ENCODE measurements around the gene DPP7.
A peak's percentile ranks its signal among the peaks of the same experiment; 100 is the strongest.

DPP7 gene

GRCh38 chr9:137114613-137115393 lies at the start of gene DPP7:
DPP7 (minus strand) TSS chr9:137114733; CDS start chr9:137114713, 20 bp downstream.
- peak; percentile 83 for DNase-seq

DNA sequence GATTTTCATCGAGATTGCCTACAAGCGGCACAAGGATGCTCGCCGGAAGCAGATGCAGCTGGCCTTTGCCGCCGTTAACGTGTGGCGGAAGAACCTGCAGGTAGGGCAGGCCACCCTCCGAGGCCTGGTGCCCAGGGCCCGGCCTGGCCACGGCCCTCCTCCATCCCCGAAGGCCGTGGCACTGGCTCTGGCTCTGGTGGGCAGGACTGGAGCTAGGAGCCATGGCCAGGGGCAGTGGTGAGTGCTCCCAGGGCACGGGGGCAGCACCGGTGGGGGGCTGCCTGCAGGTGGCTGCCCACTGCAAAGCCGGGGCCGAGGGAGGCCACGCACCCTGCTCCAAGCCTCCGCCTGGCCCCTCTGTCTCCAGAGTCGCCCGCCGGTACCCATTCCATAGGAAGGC lies 49.3 kb upstream of the DPP7 start:
- DNase-seq = no peak

- DNase-seq = no peak
Observed at GRCh38 chr9:137163365-137163715, 48.8 kb upstream of the DPP7 start.

GRCh38 chr9:137162505-137163364 lies 48.2 kb upstream of the DPP7 start:
- DNase-seq = peak; percentile 74

- peak; percentile 83 for DNase-seq
Observed at GRCh38 chr9:137161558-137162486, 47.3 kb upstream of the DPP7 start.

- peak; percentile 93 for DNase-seq
Observed at GRCh38 chr9:137160716-137161557, 46.4 kb upstream of the DPP7 start.

DNA sequence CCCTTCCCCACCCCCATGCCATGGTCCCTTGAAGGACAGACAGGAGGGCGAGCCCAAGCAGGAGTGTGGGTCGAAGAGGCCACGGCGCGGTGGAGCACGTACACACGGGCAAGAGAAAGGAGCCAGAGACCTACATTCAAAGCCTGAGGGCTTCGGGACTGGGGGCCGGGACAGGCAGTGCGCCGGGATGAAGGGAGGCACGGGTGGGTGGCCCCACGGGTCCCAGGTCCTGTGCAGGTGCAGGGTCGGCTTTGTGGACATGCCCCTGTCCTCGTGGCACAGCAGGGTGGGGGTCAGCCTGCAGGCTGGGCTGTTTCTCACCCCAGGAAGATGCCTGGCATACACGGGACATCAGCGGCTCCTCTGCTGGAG lies 45.5 kb upstream of the DPP7 start:
- DNase-seq = no peak

GRCh38 chr9:137159105-137160053 lies 44.8 kb upstream of the DPP7 start:
- DNase-seq = no peak

DNA sequence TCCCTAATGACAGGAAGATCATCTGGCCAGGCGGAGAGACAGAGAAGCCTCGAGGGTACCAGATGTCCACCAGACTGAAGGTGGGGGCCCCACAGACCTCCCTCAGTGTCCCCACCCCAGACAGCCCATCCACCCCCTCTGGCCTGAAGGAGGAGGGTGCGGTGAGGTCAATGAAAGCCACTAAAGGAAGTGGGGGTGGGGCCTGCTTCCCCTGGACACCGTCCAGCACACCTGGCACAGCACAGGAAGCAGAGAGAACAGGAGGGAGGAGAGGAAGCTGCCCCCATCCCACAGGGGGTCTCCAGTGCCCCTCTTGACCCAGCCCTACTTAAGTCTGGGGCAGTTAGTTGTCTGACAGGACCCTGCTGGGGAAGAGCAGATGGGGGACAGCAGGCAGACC lies 44.1 kb upstream of the DPP7 start:
- DNase-seq = peak; percentile 72

- no peak for DNase-seq
Observed at GRCh38 chr9:137157618-137158415, 43.3 kb upstream of the DPP7 start.

GRCh38 chr9:137156567-137157375 lies 42.2 kb upstream of the DPP7 start:
- peak; percentile 78 for DNase-seq

- DNase-seq = no peak
Observed at GRCh38 chr9:137152844-137153405, 38.4 kb upstream of the DPP7 start.

GRCh38 chr9:137150617-137151457 lies 36.3 kb upstream of the DPP7 start:
- DNase-seq = peak; percentile 93

GRCh38 chr9:137149942-137150616 lies 35.5 kb upstream of the DPP7 start:
- peak; percentile 93 for DNase-seq

DNA sequence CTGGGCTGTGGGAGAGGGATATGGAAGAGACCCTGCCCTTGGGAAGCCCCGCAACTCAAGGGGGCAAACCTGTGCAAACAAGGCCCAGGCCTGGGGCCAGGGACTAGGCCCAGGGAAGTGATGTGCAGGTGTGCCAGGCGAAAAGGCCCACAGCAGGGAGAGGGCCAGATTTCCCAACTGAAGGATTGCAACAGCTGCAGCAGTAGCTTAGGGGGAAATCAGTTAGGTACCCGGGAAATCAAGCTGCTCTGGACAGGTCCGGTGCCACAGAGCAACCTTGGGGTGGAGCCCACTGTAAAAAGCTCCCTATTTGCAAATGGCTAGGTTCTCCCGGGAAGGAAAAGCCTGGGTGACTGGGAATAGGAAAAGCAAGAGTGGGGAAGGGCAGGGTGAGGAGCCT lies 34.8 kb upstream of the DPP7 start:
- no peak for DNase-seq

- DNase-seq = no peak
Observed at GRCh38 chr9:137148661-137149060, 34.1 kb upstream of the DPP7 start.

DNA sequence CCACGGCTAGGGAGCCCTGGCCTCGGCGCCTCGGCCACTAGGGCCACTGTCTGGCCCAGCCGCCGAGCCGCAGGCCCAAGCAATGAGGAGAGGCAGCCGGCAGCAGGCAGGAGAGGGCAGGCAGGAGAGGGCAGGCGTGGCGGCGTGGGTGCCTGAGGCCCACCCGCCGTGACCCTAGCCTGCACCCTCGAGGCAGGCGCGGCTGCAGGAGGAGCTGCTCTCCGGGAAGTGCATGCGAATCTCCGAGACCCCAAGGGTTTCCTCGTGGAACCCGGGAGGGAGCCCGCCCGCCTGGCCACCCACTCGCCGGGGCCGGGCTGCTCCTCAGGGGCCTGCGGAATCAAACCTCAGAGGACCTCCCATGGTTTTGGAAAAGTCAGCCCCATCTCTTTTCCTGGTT lies 33.7 kb upstream of the DPP7 start:
- no peak for DNase-seq
